KMS-11 (cell line): ENCODE measurements around the gene BABAM2.

Source experiments
- H2AFZ ChIP-seq: fragments of 200-600 bp; sonication (generic); 2 replicates; pipeline ENCODE4 v1.6.1; 2016; ENCODE audit warnings: antibody characterized with exemption, mixed run types, low read depth
- H3K27ac ChIP-seq: fragments of 200-600 bp; sonication (generic); 2 replicates; pipeline ENCODE4 v1.6.1; 2016; ENCODE audit warnings: mild to moderate bottlenecking, mixed run types
- H3K27me3 ChIP-seq: fragments of 200-600 bp; sonication (generic); 2 replicates; pipeline ENCODE4 v1.6.1; 2017; ENCODE audit warnings: mild to moderate bottlenecking, low read depth, mixed run types, moderate library complexity; ENCODE audit not compliant: insufficient read depth
- H3K36me3 ChIP-seq: fragments of 200-600 bp; sonication (generic); 2 replicates; pipeline ENCODE4 v1.6.1; 2017; ENCODE audit warnings: mild to moderate bottlenecking, mixed run types; ENCODE audit not compliant: insufficient read depth
- H3K4me1 ChIP-seq: fragments of 200-600 bp; sonication (generic); 2 replicates; pipeline ENCODE4 v1.6.1; 2016; ENCODE audit warnings: mild to moderate bottlenecking, low read depth, mixed run types; ENCODE audit not compliant: poor library complexity, severe bottlenecking
- H3K4me2 ChIP-seq: fragments of 200-600 bp; sonication (generic); 2 replicates; pipeline ENCODE4 v1.7.0; 2016; ENCODE audit warnings: mild to moderate bottlenecking, mixed run types
- H3K4me3 ChIP-seq: fragments of 200-600 bp; sonication (generic); IDR thresholded peaks from 2 replicates; pipeline ENCODE4 v1.6.1; 2017; ENCODE audit warnings: low read depth, low read length, mixed read lengths; ENCODE audit not compliant: insufficient read depth
- H3K79me2 ChIP-seq: fragments of 200-600 bp; sonication (generic); 2 replicates; pipeline ENCODE4 v1.6.1; 2016; ENCODE audit warnings: low read depth, mixed run types; ENCODE audit not compliant: insufficient read depth
- H3K9ac ChIP-seq: fragments of 200-600 bp; sonication (generic); 2 replicates; pipeline ENCODE4 v1.6.1; 2016; ENCODE audit warnings: mild to moderate bottlenecking, mixed run types
- H4K20me1 ChIP-seq: fragments of 200-600 bp; sonication (generic); 2 replicates; pipeline ENCODE4 v1.6.1; 2016; ENCODE audit warnings: mild to moderate bottlenecking, mixed run types; ENCODE audit not compliant: insufficient read depth
- TF ChIP-seq, protein P1 (sequence below): fragments of 200-600 bp; sonication (generic); conservative IDR thresholded peaks from 2 replicates; pipeline ENCODE4 v1.6.1; 2017; ENCODE audit warnings: low read depth, mild to moderate bottlenecking, antibody characterized with exemption, low read length, moderate library complexity, mixed read lengths

BABAM2 gene

DNA sequence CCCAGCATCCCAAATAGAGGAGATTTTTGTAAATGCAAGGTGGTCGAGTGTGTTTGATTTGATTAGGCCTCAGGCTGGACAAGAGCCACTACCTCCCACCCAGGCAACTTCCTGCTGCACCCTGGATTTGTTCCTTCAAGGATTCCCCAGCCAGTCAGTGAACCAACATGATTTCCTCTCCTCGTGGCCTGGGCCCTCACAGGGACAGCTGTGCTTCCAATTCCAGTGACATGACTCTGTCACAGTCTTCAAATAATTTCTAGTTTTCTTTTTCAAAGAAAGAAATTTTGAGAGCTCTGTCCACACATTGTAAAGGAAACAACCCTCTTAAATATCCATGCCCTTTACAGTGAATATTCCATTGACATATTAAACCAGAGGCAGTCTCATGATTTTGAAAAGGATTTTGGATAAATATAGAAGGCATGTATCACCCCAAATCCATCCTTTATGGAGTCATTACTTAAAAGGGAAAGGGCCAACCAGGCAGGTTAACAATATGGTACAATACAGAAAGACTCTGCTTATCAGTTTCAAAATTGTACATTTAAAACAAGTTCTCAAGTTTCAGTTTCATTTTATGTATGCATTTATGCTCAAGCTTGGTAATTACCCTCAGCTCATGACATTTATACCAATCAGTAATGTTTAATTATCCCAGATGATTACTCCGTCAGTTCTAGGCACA, 380.8 kb downstream of the BABAM2 start:
- peak overlapping the region; percentile 41 for H3K4me2 ChIP-seq
- H3K4me3 ChIP-seq, result no peak overlapping the region
- H3K9ac ChIP-seq, result no peak overlapping the region
- H3K4me1 ChIP-seq, result peaks cover 15% of the 10 kb centered on the region
- no peak overlapping the region for H2AFZ ChIP-seq
- H4K20me1 ChIP-seq, result no peaks in the 10 kb centered on the region
- H3K27ac ChIP-seq, result no peak overlapping the region
- H3K36me3 ChIP-seq, result no peaks in the 10 kb centered on the region
- H3K79me2 ChIP-seq, result no peaks in the 10 kb centered on the region
- no peaks in the 10 kb centered on the region for H3K27me3 ChIP-seq
- TF ChIP-seq, protein P1, sequence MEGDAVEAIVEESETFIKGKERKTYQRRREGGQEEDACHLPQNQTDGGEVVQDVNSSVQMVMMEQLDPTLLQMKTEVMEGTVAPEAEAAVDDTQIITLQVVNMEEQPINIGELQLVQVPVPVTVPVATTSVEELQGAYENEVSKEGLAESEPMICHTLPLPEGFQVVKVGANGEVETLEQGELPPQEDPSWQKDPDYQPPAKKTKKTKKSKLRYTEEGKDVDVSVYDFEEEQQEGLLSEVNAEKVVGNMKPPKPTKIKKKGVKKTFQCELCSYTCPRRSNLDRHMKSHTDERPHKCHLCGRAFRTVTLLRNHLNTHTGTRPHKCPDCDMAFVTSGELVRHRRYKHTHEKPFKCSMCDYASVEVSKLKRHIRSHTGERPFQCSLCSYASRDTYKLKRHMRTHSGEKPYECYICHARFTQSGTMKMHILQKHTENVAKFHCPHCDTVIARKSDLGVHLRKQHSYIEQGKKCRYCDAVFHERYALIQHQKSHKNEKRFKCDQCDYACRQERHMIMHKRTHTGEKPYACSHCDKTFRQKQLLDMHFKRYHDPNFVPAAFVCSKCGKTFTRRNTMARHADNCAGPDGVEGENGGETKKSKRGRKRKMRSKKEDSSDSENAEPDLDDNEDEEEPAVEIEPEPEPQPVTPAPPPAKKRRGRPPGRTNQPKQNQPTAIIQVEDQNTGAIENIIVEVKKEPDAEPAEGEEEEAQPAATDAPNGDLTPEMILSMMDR, result no peak

DNA sequence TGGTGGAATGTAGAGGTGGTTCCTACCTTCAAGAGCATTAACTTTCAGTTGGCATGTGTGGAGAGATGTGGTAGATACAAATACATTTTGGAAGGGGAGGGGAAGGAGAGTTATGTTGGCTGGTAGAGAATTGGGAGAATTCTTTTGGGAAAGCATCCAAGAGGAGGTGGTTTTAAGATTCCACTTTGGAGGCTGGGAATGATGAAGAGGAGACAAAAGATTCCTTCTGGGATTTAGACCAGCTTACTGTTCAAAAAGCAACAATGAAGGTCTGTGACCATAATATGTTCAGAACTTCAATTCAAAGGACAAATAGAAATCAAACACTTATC, 381.4 kb downstream of the BABAM2 start:
- Histone ChIP-seq H3K4me2 (peak overlapping the region; percentile 41), H3K27me3 (no peaks in the 10 kb centered on the region), H3K36me3 (no peaks in the 10 kb centered on the region), H3K4me1 (peaks cover 15% of the 10 kb centered on the region), H3K27ac (no peak overlapping the region), H3K9ac (no peak overlapping the region), H3K79me2 (no peaks in the 10 kb centered on the region), H4K20me1 (no peaks in the 10 kb centered on the region), H3K4me3 (no peak overlapping the region), H2AFZ (no peak overlapping the region)
- TF ChIP-seq, protein P1, result no peak

DNA sequence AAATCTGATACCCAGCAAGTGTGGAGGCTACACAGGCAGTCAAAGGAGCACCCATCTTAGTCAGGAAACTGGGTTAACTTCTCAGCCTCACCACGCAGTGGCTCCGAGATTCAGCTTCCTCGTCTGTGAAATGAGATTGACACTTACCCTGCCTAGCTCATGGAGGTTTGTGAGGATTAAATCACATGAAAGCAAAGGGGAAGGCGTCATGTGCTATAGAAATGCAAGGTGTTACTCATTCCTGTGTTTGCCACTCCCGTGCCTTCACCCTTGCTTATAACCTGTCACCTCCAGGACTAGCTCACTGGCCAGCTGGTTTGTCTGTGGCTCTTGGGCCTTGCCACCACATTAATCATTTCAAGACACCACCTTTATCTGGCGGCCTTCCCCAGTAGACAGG, 383.2 kb downstream of the BABAM2 start:
- Histone ChIP-seq H4K20me1 (no peaks in the 10 kb centered on the region), H3K36me3 (no peaks in the 10 kb centered on the region), H3K79me2 (no peaks in the 10 kb centered on the region), H3K9ac (no peak overlapping the region), H3K4me2 (no peak overlapping the region), H3K4me1 (peaks cover 15% of the 10 kb centered on the region), H3K27ac (no peak overlapping the region), H2AFZ (no peak overlapping the region), H3K4me3 (no peak overlapping the region), H3K27me3 (no peaks in the 10 kb centered on the region)
- TF ChIP-seq, protein P1, result no peak

DNA sequence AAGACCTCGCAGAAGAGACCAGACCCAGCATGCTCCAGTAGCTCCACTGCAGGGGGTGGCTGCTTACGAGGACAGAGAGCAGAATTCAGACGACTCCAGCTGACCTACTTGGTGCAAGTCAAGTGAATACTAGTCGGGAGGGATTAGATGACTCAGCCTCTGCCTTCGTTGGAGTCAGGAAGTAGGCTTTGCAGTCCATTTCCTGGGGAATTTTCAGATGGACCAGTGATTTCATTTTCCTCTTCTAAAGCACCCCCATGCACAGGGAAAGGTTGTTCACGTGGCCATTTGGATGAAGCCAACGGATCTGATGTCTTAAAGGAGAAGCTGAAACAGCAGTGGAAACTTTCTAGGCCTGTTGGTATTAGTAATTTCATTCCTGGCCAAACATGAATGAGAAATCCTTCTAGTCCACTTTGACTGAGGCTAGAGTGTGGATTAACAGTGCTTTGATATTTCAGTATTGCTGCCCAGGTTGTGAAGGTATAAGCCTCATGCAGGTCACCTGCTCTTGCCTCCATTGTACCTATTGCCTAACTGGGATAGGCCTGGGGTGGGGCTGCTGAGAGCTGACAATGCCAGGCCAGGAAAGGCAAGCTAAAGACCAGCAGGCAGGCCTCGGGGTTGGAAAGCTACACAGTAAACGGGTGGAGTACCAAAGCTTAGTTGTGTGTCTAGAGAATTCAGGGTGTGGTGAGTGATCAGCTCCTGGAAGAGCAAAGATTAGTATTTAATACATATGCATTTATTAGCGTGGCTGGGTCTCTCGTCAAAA, 384.6 kb downstream of the BABAM2 start:
- Histone ChIP-seq H3K4me1 (peaks cover 15% of the 10 kb centered on the region), H3K27ac (no peak overlapping the region), H3K9ac (no peak overlapping the region), H3K27me3 (no peaks in the 10 kb centered on the region), H3K36me3 (no peaks in the 10 kb centered on the region), H3K79me2 (no peaks in the 10 kb centered on the region), H4K20me1 (no peaks in the 10 kb centered on the region), H2AFZ (no peak overlapping the region), H3K4me2 (no peak overlapping the region), H3K4me3 (no peak overlapping the region)
- TF ChIP-seq, protein P1, result no peak
